A673 (cell line): ENCODE data around the gene ELMO3.

ENCODE experiments used
- CTCF ChIP-seq: fragments of 300-800, 200-600 bp; sonication (generic); conservative IDR thresholded peaks from 2 replicates; pipeline ENCODE4 v1.5.1; 2017; ENCODE audit warnings: low read depth, mild to moderate bottlenecking, antibody characterized with exemption, low read length, moderate library complexity, mixed read lengths
- EZH2 ChIP-seq: fragments of 200-600 bp; sonication (generic); IDR thresholded peaks from 2 replicates; pipeline ENCODE4 v1.6.1; 2017; ENCODE audit warnings: borderline replicate concordance, low read depth, mild to moderate bottlenecking, mixed read lengths, antibody characterized with exemption, low read length; ENCODE audit not compliant: poor library complexity, severe bottlenecking

DNA sequence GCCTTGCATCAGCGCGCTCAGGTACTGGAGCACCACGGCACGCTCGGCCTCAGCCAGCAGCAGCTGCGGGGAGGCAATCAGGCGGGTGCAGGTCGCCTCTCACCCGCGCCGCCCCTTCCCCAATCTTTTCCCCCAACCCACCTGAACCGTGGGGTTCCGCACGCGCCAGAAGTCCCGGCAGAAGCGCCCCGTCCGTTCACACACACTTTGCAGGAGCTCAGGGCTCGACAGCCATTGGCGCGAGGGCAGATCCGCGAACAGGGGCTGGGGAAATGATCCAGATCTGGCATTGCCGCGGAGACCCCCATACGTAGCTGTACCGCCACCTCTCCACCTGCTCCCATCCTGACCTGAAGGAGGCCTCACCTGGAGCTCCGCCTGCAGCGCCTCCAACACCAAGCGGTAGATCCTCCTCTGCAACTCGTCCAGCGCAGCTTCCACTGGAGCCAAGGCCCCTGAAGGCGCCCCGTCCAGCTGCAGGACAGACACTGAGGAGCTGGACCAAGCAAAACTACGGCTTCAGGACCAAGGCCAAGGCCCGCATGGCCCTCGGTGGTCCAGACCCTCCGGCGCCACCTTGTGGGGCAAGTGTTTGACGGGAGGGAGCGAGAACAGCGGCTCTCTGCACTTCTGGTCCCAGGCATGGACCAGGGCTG lies 13.8 kb upstream of the ELMO3 start:
- peak; percentile 88 for TF ChIP-seq CTCF
- TF ChIP-seq EZH2, result no peak
